ENCODE measurements around the gene MYZAP.

MYZAP gene

DNA sequence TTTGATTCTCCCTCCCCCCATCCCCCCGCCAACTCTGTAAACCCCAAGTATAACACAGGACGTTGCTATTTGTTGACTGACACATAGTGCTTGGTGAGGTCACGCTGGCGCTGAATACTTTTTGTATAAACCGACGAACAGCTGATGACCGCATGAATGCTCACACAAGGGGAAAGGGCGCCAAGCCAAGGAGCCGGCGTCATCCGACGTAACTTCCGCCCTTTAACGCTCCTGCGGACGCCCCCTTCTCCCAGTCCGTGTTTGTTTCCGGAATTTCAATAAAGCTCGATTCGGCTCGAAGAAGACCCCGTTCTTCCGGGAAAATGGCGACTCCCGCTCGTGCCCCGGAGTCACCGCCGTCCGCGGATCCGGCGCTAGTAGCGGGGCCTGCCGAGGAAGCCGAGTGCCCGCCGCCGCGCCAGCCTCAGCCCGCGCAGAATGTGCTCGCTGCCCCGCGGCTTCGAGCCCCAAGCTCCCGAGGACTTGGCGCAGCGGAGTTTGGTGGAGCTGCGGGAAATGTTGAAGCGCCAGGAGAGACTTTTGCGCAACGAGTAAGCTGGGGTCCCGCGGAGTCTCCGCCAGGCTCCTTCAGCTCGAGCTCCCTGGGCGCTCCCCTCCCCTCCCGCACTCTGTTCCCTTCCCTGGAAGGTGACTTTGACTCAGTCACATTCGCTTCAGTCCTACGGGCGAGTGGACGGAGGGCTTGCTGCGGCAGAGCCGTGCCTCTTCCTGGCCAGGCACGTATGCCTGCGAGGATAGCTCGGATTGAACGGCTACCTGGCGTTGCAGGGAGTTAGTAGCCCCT, 114.9 kb downstream of the MYZAP start, which contains the start of gene POLR2M:
POLR2M (plus strand) TSS at position 310 of the 805 bp plus-strand sequence; CDS start at position 439, 129 bp downstream.
- DNase-seq = peak in 1 of 2 experiments; percentile 68

DNA sequence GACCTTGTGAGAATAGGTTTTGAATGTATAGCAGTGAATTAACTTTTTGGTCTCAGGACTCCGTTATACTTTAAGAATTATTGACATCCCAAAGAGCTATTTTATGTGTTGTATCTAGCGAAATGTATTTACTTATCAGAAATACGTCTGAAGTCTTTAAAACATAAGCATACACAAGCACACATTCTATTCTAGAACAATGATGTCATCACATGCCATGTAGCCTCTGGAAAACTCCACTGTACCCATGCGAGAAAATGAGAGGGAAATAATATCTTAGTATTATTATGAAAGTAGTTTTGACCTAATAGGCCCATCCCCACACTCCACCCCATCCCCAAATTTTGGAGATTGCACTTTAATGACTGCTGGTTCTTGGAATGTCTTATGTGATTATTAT, 116.3 kb downstream of the MYZAP start:
- no peak for DNase-seq

DNA sequence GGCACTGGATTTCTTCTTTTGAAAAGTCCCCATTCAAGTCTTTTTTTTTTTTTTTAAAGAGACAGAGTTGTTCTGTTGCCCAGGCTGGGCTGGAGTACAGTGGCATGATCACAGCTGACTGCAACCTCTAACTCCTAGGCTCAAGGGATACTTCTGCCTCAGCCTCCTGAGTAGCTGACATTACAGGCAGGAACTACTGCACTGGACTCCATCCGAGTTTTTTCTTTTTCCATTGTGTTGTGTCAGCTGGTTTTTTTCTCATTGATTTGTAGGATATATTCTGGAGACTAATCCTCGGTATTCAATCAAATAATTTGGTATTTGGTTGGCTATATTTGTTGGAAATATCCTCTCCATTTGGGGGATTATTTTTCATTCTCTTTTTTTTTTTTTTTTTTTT, 126.6 kb downstream of the MYZAP start:
- DNase-seq = no peak

GRCh38 chr15:57720867-57721266, 129.2 kb downstream of the MYZAP start:
- DNase-seq = no peak

GRCh38 chr15:57726411-57726810, 134.7 kb downstream of the MYZAP start:
- DNase-seq = no peak

- DNase-seq = no peak
Observed at GRCh38 chr15:57727031-57727430, 135.3 kb downstream of the MYZAP start.

DNA sequence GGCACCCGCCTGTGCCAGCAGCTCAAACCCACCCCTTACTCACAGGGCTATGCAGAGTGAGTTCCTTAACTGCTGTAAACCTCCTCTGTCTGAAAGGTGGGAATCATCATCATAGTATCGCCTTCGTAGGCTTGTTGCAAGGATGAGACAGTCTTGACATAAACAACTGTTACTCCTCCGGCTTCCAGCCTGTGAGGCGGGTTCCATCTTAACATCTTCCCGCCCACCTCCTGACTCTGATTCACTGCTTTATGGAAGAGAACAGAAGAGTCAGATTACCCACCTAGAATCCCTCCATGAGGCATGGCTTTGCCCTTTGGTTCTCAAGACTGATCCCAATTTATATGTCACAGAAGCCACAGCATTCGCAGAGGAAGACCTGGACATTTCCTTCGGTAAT, 136.7 kb downstream of the MYZAP start:
- no peak for DNase-seq

GRCh38 chr15:57730876-57731275, 139.2 kb downstream of the MYZAP start:
- no peak for DNase-seq

DNA sequence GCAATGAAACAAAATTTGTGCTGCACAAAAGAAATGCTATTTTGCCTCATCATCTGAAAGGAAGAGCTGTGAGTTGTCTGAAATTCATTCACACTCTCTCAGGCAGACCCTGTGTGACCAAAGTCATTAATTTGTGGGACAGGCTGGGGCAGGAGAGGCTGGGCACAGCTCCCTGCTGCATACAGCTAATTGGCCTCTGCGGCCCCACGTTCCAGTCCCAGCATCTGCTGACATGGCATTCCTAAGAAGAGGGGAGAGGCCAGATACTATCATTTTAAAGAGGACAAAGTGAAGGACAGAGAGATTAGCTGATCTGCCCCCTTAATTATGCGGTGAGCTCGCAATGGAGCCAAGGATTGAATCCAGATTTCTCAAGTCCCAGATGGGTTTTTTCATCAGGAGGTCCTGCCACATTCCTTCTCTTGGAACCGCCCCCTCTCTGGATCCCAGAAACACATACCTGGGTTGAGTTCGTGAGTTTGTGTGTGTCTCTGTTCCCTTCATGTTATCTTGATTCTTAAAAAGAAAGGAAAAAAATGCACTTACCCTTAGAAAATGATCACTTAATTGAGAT, 139.9 kb downstream of the MYZAP start:
- no peak for DNase-seq

GRCh38 chr15:57732526-57733331, 141.0 kb downstream of the MYZAP start:
- no peak for DNase-seq

DNA sequence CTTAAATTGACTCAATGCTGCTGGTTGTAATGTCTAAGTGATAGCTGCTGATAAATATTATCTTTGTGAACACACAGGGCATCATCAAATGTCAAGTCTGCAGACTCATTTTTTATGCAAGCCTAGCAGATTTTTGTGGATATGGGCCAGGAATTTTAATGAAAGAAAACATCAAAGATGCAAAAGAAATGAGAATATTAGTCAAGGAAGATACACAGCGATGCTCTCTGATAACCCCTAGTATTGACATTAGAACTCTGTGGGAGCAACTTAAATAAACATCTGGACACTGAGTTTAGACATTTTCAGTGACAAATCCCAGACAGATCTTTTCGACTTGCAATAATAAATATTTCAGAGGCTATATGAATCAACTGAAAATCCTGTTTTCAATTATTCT, 143.2 kb downstream of the MYZAP start:
- no peak for DNase-seq
